ENCODE results near the gene PRIMA1. TPM values are rescaled to one million over a fixed set of nuclear protein-coding genes. Genes with fewer than 3 reads are reported as not detected.
A peak's percentile ranks its signal among the peaks of the same experiment; 100 is the strongest.

Gene PRIMA1
- total RNA-seq, 2 donors from 2014 or later = 10.0 to 20.8 TPM

GRCh38 chr14:93675651-93676050 lies 112.6 kb downstream of the PRIMA1 start:
- Histone ChIP-seq H3K4me3 (ENCODE audit: low read length) (no peak overlapping the region), H3K27ac (ENCODE audit: low read depth, low read length) (no peak overlapping the region), H3K27me3 (ENCODE audit: control insufficient read depth, insufficient read depth, low read length, poor library complexity, severe bottlenecking) (no peaks in the 10 kb centered on the region), H3K9me3 (ENCODE audit: control insufficient read depth, low read length) (no peaks in the 10 kb centered on the region), H3K36me3 (ENCODE audit: control insufficient read depth, insufficient read depth, low read length) (no peaks in the 10 kb centered on the region), H3K4me1 (ENCODE audit: control insufficient read depth, insufficient read depth, low read length) (peaks cover 13% of the 10 kb centered on the region), H3K9ac (ENCODE audit: extremely low read depth, low read length, poor library complexity, severe bottlenecking) (no peak overlapping the region)
- Mint-ChIP-seq H3K27ac (no peak overlapping the region), H3K36me3 (ENCODE audit: low read depth) (no peaks in the 10 kb centered on the region), H3K27me3 (ENCODE audit: insufficient read depth) (no peaks in the 10 kb centered on the region), H3K4me1 (peaks cover 35% of the 10 kb centered on the region), H3K4me3 (no peak overlapping the region), H3K9me3 (peaks cover 2% of the 10 kb centered on the region)
- no peak for TF ChIP-seq CTCF (conservative IDR thresholded peaks at IDR 0.05)
- no peak for DNase-seq

- WGBS, 2 experiments (ENCODE audit: insufficient coverage in 1 of 2, insufficient read length in 1 of 2) = 89 to 96% methylated on average over 1 of the region's 1 CpG
- Histone ChIP-seq H3K27ac (ENCODE audit: low read depth, low read length) (no peak overlapping the region), H3K9me3 (ENCODE audit: control insufficient read depth, low read length) (no peaks in the 10 kb centered on the region), H3K4me3 (ENCODE audit: low read length) (no peak overlapping the region), H3K36me3 (ENCODE audit: control insufficient read depth, insufficient read depth, low read length) (no peaks in the 10 kb centered on the region), H3K27me3 (ENCODE audit: control insufficient read depth, insufficient read depth, low read length, poor library complexity, severe bottlenecking) (no peaks in the 10 kb centered on the region), H3K9ac (ENCODE audit: extremely low read depth, low read length, poor library complexity, severe bottlenecking) (no peak overlapping the region), H3K4me1 (ENCODE audit: control insufficient read depth, insufficient read depth, low read length) (peaks cover 11% of the 10 kb centered on the region)
- no peak for TF ChIP-seq CTCF (conservative IDR thresholded peaks at IDR 0.05)
- no peak for DNase-seq
- H3K4me3 Mint-ChIP-seq = no peak overlapping the region
- no peaks in the 10 kb centered on the region for H3K36me3 Mint-ChIP-seq (ENCODE audit: low read depth)
- H3K27ac Mint-ChIP-seq = no peak overlapping the region
- peaks cover 2% of the 10 kb centered on the region for H3K9me3 Mint-ChIP-seq
- H3K4me1 Mint-ChIP-seq = peaks cover 40% of the 10 kb centered on the region
- H3K27me3 Mint-ChIP-seq (ENCODE audit: insufficient read depth) = no peaks in the 10 kb centered on the region
These were observed 113.9 kb downstream of the PRIMA1 start for GRCh38 chr14:93674343-93674742.

- no peak overlapping the region for H3K9ac ChIP-seq (ENCODE audit: extremely low read depth, low read length, poor library complexity, severe bottlenecking)
- Mint-ChIP-seq H3K27me3 (ENCODE audit: insufficient read depth) (no peaks in the 10 kb centered on the region), H3K9me3 (peaks cover 36% of the 10 kb centered on the region), H3K4me1 (peaks cover 34% of the 10 kb centered on the region), H3K36me3 (ENCODE audit: low read depth) (peaks cover 15% of the 10 kb centered on the region), H3K4me3 (no peak overlapping the region), H3K27ac (peak overlapping the region; percentile 20)
- no peak overlapping the region for H3K4me3 ChIP-seq (ENCODE audit: low read length)
- no peak for TF ChIP-seq CTCF (conservative IDR thresholded peaks at IDR 0.05)
- H3K4me1 ChIP-seq (ENCODE audit: control insufficient read depth, insufficient read depth, low read length) = peaks cover 11% of the 10 kb centered on the region
- DNase-seq = peak; percentile 58
- H3K27me3 ChIP-seq (ENCODE audit: control insufficient read depth, insufficient read depth, low read length, poor library complexity, severe bottlenecking) = no peaks in the 10 kb centered on the region
- H3K9me3 ChIP-seq (ENCODE audit: control insufficient read depth, low read length) = peaks cover 39% of the 10 kb centered on the region
- 62 to 85% methylated on average over 2 to 4 of the region's 4 CpGs for WGBS, 2 experiments (ENCODE audit: insufficient coverage in 1 of 2, insufficient read length in 1 of 2)
- H3K27ac ChIP-seq (ENCODE audit: low read depth, low read length) = no peak overlapping the region
- H3K36me3 ChIP-seq (ENCODE audit: control insufficient read depth, insufficient read depth, low read length) = no peaks in the 10 kb centered on the region
These were observed 118.7 kb downstream of the PRIMA1 start for GRCh38 chr14:93669632-93670031.

Other genes with a start within 250 kb of the PRIMA1 start
- not detected for gene FAM181A, start 138.9 kb upstream of the PRIMA1 start, total RNA-seq
- gene ASB2, start 188.1 kb upstream of the PRIMA1 start, total RNA-seq = under 1 TPM in 1 of 2 donors, not detected in 1; 0.11 TPM
- not detected for gene CCDC197, start 208.8 kb upstream of the PRIMA1 start, total RNA-seq
- gene OTUB2, start 237.9 kb upstream of the PRIMA1 start, total RNA-seq = 1 to 10 TPM; 6.3 to 6.7 TPM

Data from endodermal cell (in vitro differentiated cells).